Epithelial cell of esophagus (primary cell): ENCODE results near the gene APLF.

ENCODE experiments used
- DNase-seq: peaks from one replicate; pipeline ENCODE4 v3.0.0; 2010; ENCODE audit warnings: low read depth
- H3K4me3 ChIP-seq: 2 replicates; pipeline ENCODE4 v1.5.1; 2011; ENCODE audit warnings: mild to moderate bottlenecking, low read length, control low read depth
- CTCF ChIP-seq: IDR thresholded peaks from 2 replicates; pipeline ENCODE4 v1.5.1; 2011; ENCODE audit warnings: low read depth, mild to moderate bottlenecking, low read length, control low read depth, inconsistent platforms; ENCODE audit not compliant: insufficient read depth; ENCODE audit errors: missing control alignments

The APLF gene

GRCh38 chr2:68425503-68425902 is 41.9 kb upstream of the APLF start:
- no peak for TF ChIP-seq CTCF
- H3K4me3 ChIP-seq: no peak overlapping the region
- DNase-seq: no peak

DNA sequence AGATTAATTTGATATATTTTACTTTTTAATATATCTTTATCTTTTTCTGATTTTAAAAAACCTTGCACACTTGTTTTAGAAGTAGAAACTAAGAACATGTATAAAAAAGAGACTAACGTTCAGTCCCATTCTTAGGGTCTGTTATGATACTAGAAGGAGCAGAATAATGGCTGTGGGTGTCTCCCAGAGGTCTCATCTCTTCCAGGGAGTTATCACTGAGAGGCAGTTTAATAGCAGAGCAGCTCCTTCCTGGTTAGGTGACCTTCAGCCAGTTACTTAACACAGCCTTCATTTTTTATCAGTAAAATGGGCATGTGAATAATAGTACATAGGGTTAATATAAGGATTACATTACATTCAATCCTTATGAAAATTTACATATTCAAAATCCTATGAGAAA is 40.9 kb upstream of the APLF start:
- TF ChIP-seq CTCF: no peak
- DNase-seq: no peak
- H3K4me3 ChIP-seq: no peak overlapping the region

GRCh38 chr2:68426848-68427579 is 40.4 kb upstream of the APLF start:
- DNase-seq: peak; percentile 49
- H3K4me3 ChIP-seq: no peak overlapping the region
- no peak for TF ChIP-seq CTCF

- DNase-seq: no peak
- no peak for TF ChIP-seq CTCF
- no peak overlapping the region for H3K4me3 ChIP-seq
Measured at GRCh38 chr2:68428126-68428525, 39.3 kb upstream of the APLF start.

DNA sequence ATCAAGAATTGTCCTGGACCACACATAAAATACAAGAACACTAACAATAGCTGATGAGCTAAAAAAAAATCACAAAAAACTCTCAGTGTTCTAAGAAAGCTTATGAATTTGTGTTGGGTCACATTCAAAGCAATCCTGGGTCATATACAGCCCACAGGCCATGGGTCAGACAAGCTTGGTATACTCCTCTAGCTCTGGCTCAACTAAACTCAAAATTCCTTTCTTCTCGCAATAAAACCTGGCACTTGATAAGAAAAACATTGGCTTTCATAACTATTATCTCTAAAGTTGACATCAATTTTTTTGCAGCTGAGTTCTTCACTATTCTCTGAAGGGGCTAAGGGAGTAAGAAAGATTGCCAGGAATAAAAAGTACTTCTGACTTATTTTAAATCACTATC is 38.6 kb upstream of the APLF start:
- TF ChIP-seq CTCF: no peak
- H3K4me3 ChIP-seq: no peak overlapping the region
- DNase-seq: no peak

DNA sequence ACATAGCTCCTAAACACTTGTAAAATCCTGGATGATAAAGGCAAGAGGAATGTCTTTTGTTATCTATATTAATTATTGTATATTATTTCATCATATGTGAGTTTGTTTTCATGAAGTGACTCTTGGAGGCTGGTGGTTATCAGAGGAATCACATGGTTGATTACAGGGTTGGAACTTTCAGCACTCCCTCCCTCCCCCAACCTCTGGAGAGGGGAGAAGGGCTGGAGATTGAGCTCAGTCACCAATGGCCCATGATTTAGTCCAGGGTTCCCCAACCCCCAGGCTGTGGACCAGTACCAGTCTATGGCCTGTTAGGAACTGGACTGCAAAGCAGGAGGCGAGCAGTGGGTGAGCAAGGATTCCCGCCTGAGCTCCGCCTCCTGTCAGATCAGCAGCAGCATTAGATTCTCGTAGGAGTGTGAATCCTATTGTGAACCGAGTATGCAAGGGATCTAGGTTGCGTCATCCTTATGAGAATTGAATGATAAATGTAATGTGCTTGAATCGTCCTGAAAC is 38.0 kb upstream of the APLF start:
- DNase-seq: no peak
- TF ChIP-seq CTCF: no peak
- no peak overlapping the region for H3K4me3 ChIP-seq
